Keratinocyte (primary cell): ENCODE results near the gene LDAH. TPM values are rescaled to one million over a fixed set of nuclear protein-coding genes. Genes with fewer than 3 reads are reported as not detected.

Experiments
- DNase-seq: peaks from one replicate; pipeline ENCODE4 v3.0.0-alpha.2; 2011; ENCODE audit warnings: low read depth, missing footprints, low spot score
- FAIRE-seq: peaks from 2 replicates; lab custom pipeline; 2011; peaks lifted over from hg19 to GRCh38; lab: Jason Lieb, UNC
- H2AFZ ChIP-seq: 2 replicates; pipeline ENCODE4 v1.6.0; 2012; ENCODE audit warnings: low read length, control low read depth, inconsistent platforms; ENCODE audit not compliant: control insufficient read depth
- H3K27ac ChIP-seq: 2 replicates; pipeline ENCODE4 v1.5.1; 2011; ENCODE audit warnings: low read length; ENCODE audit not compliant: control insufficient read depth, insufficient read depth
- H3K27me3 ChIP-seq: 3 replicates; pipeline ENCODE4 v1.6.0; 2011; ENCODE audit warnings: low read length; ENCODE audit not compliant: control insufficient read depth, insufficient read depth; ENCODE audit errors: extremely low read depth
- H3K36me3 ChIP-seq, 2 experiments: 2 replicates in 1 of 2; 3 replicates in 1 of 2; pipeline ENCODE4 v1.5.1; 2011; ENCODE audit warnings: low read length in 2 of 2, mild to moderate bottlenecking in 1 of 2; ENCODE audit not compliant: control insufficient read depth in 2 of 2, insufficient read depth in 2 of 2; ENCODE audit errors: extremely low read depth in 1 of 2
- H3K4me1 ChIP-seq: 3 replicates; pipeline ENCODE4 v1.5.1; 2011; ENCODE audit warnings: low read length; ENCODE audit not compliant: control insufficient read depth, insufficient read depth; ENCODE audit errors: extremely low read depth
- H3K4me2 ChIP-seq: 3 replicates; pipeline ENCODE4 v1.6.0; 2011; ENCODE audit warnings: low read depth, low read length; ENCODE audit not compliant: control insufficient read depth, insufficient read depth; ENCODE audit errors: extremely low read depth
- H3K4me3 ChIP-seq, 3 experiments: fragments of 200-600 bp in 1 of 3; sonication (generic) in 1 of 3; 2 replicates in 2 of 3; 3 replicates in 1 of 3; pipeline ENCODE4 v1.5.1; 2011 to 2016; ENCODE audit warnings: low read length in 3 of 3, mild to moderate bottlenecking in 3 of 3, control low read depth in 2 of 3, inconsistent platforms in 1 of 3, low read depth in 1 of 3, mixed read lengths in 1 of 3, mixed run types in 1 of 3, moderate library complexity in 1 of 3; ENCODE audit not compliant: control insufficient read depth in 2 of 3, insufficient read depth in 2 of 3; ENCODE audit errors: extremely low read depth in 1 of 3
- H3K79me2 ChIP-seq: 2 replicates; pipeline ENCODE4 v1.6.0; 2012; ENCODE audit warnings: low read length; ENCODE audit not compliant: control insufficient read depth, insufficient read depth
- H3K9ac ChIP-seq: 3 replicates; pipeline ENCODE4 v1.6.0; 2011; ENCODE audit warnings: low read length; ENCODE audit not compliant: control insufficient read depth, insufficient read depth; ENCODE audit errors: extremely low read depth
- H3K9me1 ChIP-seq: 3 replicates; pipeline ENCODE4 v1.6.0; 2011; ENCODE audit warnings: low read length; ENCODE audit not compliant: control insufficient read depth, insufficient read depth; ENCODE audit errors: extremely low read depth
- H3K9me3 ChIP-seq: 2 replicates; pipeline ENCODE4 v1.5.1; 2012; ENCODE audit warnings: low read depth, low read length; ENCODE audit not compliant: control insufficient read depth
- H4K20me1 ChIP-seq: 3 replicates; pipeline ENCODE4 v1.6.0; 2011; ENCODE audit warnings: low read length; ENCODE audit not compliant: control insufficient read depth, insufficient read depth; ENCODE audit errors: extremely low read depth
- EZH2 ChIP-seq: IDR thresholded peaks from one replicate; pipeline ENCODE4 v1.6.1; 2012; ENCODE audit warnings: inconsistent platforms, mild to moderate bottlenecking, low read length, moderate library complexity
- dilution Hi-C: fragments of 300-500 bp; cut with MboI; formaldehyde crosslinking; loops from one replicate; pipeline ENCODE4 v1.7.0; 2020; ENCODE audit warnings: low sequenced_read_pairs; ENCODE audit not compliant: extremely low pct_ligation_motif_present
- polyA plus RNA-seq, 5 experiments: library from polyadenylated mRNA; depleted of rRNA in 3 of 5; stranded (reverse) in 3 of 5; stranded (forward) in 1 of 5; unstranded in 1 of 5; fragments of >200 nt; gene quantifications; 1 replicate in 1 of 5; 2 replicates in 3 of 5; 3 replicates in 1 of 5; pipeline versions ENCODE4 v1.2.1 to v1.2.3, GENCODE V29; 2011 to 2012; ENCODE audit warnings: missing spikeins in 2 of 5, low read depth in 1 of 5, low replicate concordance in 1 of 5
- TF ChIP-seq, protein P1 (sequence below), 3 experiments: IDR thresholded peaks in 1 of 3; conservative IDR thresholded peaks in 1 of 3; optimal IDR thresholded peaks in 1 of 3; 2 replicates in 2 of 3; 3 replicates in 1 of 3; pipeline versions ENCODE3 to v1.5.1; 2011; ENCODE audit warnings: low read length in 3 of 3, mild to moderate bottlenecking in 3 of 3, moderate library complexity in 2 of 3, control low read depth in 1 of 3, inconsistent platforms in 1 of 3; ENCODE audit not compliant: insufficient read depth in 2 of 3; ENCODE audit errors: extremely low read depth in 1 of 3

LDAH gene
- polyA plus RNA-seq, 1 donor (not counting 4 experiments of a cell fraction or from before 2014, with no cell fraction given) = 22.7 TPM

DNA sequence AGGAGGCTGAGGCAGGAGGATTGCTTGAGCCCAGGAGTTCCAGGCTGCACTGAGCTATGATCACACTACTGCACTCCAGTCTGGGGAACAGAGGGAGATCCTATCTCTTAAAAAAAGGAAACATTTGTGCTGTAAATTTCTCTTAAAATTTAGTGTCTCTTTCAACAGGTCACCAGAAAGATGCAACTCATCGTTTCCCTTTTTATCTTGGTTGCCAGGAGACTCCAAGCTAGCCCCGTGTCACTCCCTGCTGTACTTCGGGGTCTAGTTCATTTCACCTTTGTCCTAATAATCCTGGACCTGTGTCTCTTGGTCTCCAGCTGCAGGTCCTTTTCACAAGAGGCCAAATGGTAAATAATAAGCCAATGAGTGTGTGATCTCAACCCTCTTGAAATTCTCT, 179.1 kb downstream of the LDAH start:
- Histone ChIP-seq H3K27ac (no peak overlapping the region), H3K27me3 (no peaks in the 10 kb centered on the region), H3K9me3 (no peaks in the 10 kb centered on the region), H3K4me3 (no peak overlapping the region), H3K36me3 (peaks cover 17 to 25% of the 10 kb centered on the region in 2 experiments), H3K4me2 (no peak overlapping the region), H3K9me1 (no peaks in the 10 kb centered on the region), H4K20me1 (no peaks in the 10 kb centered on the region), H3K9ac (no peak overlapping the region), H3K4me1 (peaks cover 8% of the 10 kb centered on the region), H3K79me2 (peaks cover 15% of the 10 kb centered on the region), H2AFZ (no peak overlapping the region)
- TF ChIP-seq EZH2 = no peak
- TF ChIP-seq, protein P1, sequence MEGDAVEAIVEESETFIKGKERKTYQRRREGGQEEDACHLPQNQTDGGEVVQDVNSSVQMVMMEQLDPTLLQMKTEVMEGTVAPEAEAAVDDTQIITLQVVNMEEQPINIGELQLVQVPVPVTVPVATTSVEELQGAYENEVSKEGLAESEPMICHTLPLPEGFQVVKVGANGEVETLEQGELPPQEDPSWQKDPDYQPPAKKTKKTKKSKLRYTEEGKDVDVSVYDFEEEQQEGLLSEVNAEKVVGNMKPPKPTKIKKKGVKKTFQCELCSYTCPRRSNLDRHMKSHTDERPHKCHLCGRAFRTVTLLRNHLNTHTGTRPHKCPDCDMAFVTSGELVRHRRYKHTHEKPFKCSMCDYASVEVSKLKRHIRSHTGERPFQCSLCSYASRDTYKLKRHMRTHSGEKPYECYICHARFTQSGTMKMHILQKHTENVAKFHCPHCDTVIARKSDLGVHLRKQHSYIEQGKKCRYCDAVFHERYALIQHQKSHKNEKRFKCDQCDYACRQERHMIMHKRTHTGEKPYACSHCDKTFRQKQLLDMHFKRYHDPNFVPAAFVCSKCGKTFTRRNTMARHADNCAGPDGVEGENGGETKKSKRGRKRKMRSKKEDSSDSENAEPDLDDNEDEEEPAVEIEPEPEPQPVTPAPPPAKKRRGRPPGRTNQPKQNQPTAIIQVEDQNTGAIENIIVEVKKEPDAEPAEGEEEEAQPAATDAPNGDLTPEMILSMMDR (optimal IDR thresholded peaks at IDR 0.05 in 1 of 3, IDR thresholded peaks at IDR 0.05 in 1 of 3, conservative IDR thresholded peaks at IDR 0.05 in 1 of 3; ENCODE audit: extremely low read depth in 1 of 3, insufficient read depth in 2 of 3, low read length in 3 of 3) = no peak
- DNase-seq = no peak
- dilution Hi-C loops = no loop called here
- no peak for FAIRE-seq

DNA sequence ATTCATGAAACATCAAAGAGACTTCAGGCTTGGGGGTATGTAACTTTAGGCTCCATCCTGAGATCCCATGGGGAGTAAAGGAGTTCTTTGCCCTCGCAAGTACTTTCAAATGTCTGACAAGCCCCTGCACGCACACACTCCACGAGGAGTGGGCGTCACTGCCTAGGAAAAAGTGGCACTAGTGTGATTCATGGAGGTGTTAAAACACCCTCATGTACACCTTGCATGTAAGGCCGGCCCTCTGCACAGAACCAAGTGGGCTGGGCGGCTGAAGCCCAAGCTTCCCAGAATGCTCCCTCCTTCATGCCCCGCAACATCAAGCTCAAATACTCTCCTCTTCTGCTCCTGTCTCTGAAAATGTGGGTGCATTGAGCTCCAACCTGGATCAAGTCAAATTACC, 179.8 kb downstream of the LDAH start:
- H3K27me3 ChIP-seq = no peaks in the 10 kb centered on the region
- peaks cover 17 to 25% of the 10 kb centered on the region in 2 experiments for H3K36me3 ChIP-seq
- H3K79me2 ChIP-seq = peaks cover 7% of the 10 kb centered on the region
- no peak overlapping the region for H3K4me2 ChIP-seq
- H3K4me1 ChIP-seq = peaks cover 8% of the 10 kb centered on the region
- no peaks in the 10 kb centered on the region for H4K20me1 ChIP-seq
- no peak overlapping the region for H3K4me3 ChIP-seq
- DNase-seq (no peak), FAIRE-seq (no peak)
- TF ChIP-seq, protein P1 (optimal IDR thresholded peaks at IDR 0.05 in 1 of 3, IDR thresholded peaks at IDR 0.05 in 1 of 3, conservative IDR thresholded peaks at IDR 0.05 in 1 of 3; ENCODE audit: extremely low read depth in 1 of 3, insufficient read depth in 2 of 3, low read length in 3 of 3) = no peak
- no peak for TF ChIP-seq EZH2
- H3K9ac ChIP-seq = no peak overlapping the region
- no peaks in the 10 kb centered on the region for H3K9me1 ChIP-seq
- dilution Hi-C loops = no loop called here
- H3K9me3 ChIP-seq = no peaks in the 10 kb centered on the region
- no peak overlapping the region for H2AFZ ChIP-seq
- H3K27ac ChIP-seq = no peak overlapping the region
